GM23338 (cell line): ENCODE data around the gene IL1R1. TPM values are rescaled to one million over a fixed set of nuclear protein-coding genes. Genes with fewer than 3 reads are reported as not detected.

Experiments used
- ATAC-seq: fragments of 200-7000 bp; cut with Tn5 transposase; 3 replicates; pipeline ENCODE4 v1.9.1; 2020
- DNase-seq: peaks from one replicate; pipeline ENCODE4 v3.0.0-alpha.2; 2015; ENCODE audit warnings: low spot score
- H2AFZ ChIP-seq: fragments of 200-600 bp; sonication (generic); 2 replicates; pipeline ENCODE4 v1.8.0; 2016; ENCODE audit warnings: antibody characterized with exemption, mild to moderate bottlenecking, moderate library complexity
- H3F3A ChIP-seq: fragments of 200-600 bp; sonication (generic); replicated peaks from 2 replicates; pipeline ENCODE4 v1.8.0; 2017; ENCODE audit warnings: antibody characterized with exemption, mixed run types, low read depth
- H3K27ac ChIP-seq: fragments of 200-600 bp; sonication (generic); 2 replicates; pipeline ENCODE4 v1.6.1; 2016; ENCODE audit warnings: low read depth
- H3K27me3 ChIP-seq: fragments of 200-600 bp; sonication (generic); 2 replicates; pipeline ENCODE4 v1.8.0; 2016; ENCODE audit warnings: mild to moderate bottlenecking, mixed run types, moderate library complexity; ENCODE audit not compliant: insufficient read depth
- H3K36me3 ChIP-seq: fragments of 200-600 bp; sonication (generic); 2 replicates; pipeline ENCODE4 v1.8.0; 2016; ENCODE audit warnings: mild to moderate bottlenecking; ENCODE audit not compliant: insufficient read depth
- H3K4me1 ChIP-seq: fragments of 200-600 bp; sonication (generic); 2 replicates; pipeline ENCODE4 v1.8.0; 2016; ENCODE audit warnings: mild to moderate bottlenecking, moderate library complexity; ENCODE audit not compliant: insufficient read depth
- H3K4me2 ChIP-seq: fragments of 200-600 bp; sonication (generic); 2 replicates; pipeline ENCODE4 v1.7.1; 2017; ENCODE audit warnings: mixed run types
- H3K4me3 ChIP-seq: fragments of 200-600 bp; sonication (generic); 2 replicates; pipeline ENCODE4 v1.6.1; 2016; ENCODE audit warnings: mixed run types
- H3K79me2 ChIP-seq: fragments of 200-600 bp; sonication (generic); replicated peaks from 2 replicates; pipeline ENCODE4 v1.8.0; 2017; ENCODE audit warnings: mild to moderate bottlenecking; ENCODE audit not compliant: insufficient read depth
- H3K9me2 ChIP-seq: fragments of 200-600 bp; sonication (generic); 2 replicates; pipeline ENCODE4 v1.8.0; 2017; ENCODE audit not compliant: insufficient read depth
- H4K20me1 ChIP-seq: fragments of 200-600 bp; sonication (generic); replicated peaks from 2 replicates; pipeline ENCODE4 v1.8.0; 2017; ENCODE audit warnings: mild to moderate bottlenecking; ENCODE audit not compliant: insufficient read depth
- H3K27ac Mint-ChIP-seq: 2 replicates; pipeline ENCODE4 v1.8.0; 2020; ENCODE audit warnings: inconsistent platforms, mild to moderate bottlenecking, moderate library complexity, mixed read lengths
- H3K27me3 Mint-ChIP-seq: 3 replicates; pipeline ENCODE4 v1.8.0; 2022; ENCODE audit warnings: low read depth, mild to moderate bottlenecking, moderate library complexity, mixed read lengths, inconsistent platforms; ENCODE audit not compliant: insufficient read depth, poor library complexity
- H3K36me3 Mint-ChIP-seq: 3 replicates; pipeline ENCODE4 v1.8.0; 2021; ENCODE audit warnings: low read depth, mild to moderate bottlenecking, inconsistent platforms, moderate library complexity, mixed read lengths
- H3K4me1 Mint-ChIP-seq: 3 replicates; pipeline ENCODE4 v1.8.0; 2020; ENCODE audit warnings: mild to moderate bottlenecking, inconsistent platforms, mixed read lengths
- H3K4me3 Mint-ChIP-seq: 3 replicates; pipeline ENCODE4 v1.8.0; 2021; ENCODE audit warnings: moderate library complexity, mild to moderate bottlenecking, inconsistent platforms, mixed read lengths
- H3K9me3 Mint-ChIP-seq: 3 replicates; pipeline ENCODE4 v1.8.0; 2020; ENCODE audit warnings: moderate library complexity, mild to moderate bottlenecking, inconsistent platforms, mixed read lengths
- CTCF ChIP-seq, 2 experiments: fragments of 200-600 bp in 1 of 2; sonication (generic) in 1 of 2; conservative IDR thresholded peaks; 2 replicates each; pipeline versions ENCODE4 v1.5.1 to v1.6.1; 2016 to 2017; ENCODE audit warnings: antibody characterized with exemption in 2 of 2, low read depth in 2 of 2, mild to moderate bottlenecking in 2 of 2, moderate library complexity in 1 of 2
- EZH2phosphoT487 ChIP-seq: fragments of 200-600 bp; sonication (generic); IDR thresholded peaks from one replicate; pipeline ENCODE4 v1.8.1; 2018; ENCODE audit warnings: antibody characterized with exemption; ENCODE audit not compliant: unreplicated experiment
- JUNB ChIP-seq: IDR thresholded peaks from one replicate; pipeline ENCODE4 v1.6.1; 2016; ENCODE audit warnings: antibody characterized with exemption; ENCODE audit not compliant: unreplicated experiment
- NANOG ChIP-seq: IDR thresholded peaks from 2 replicates; pipeline ENCODE4 v1.6.1; 2016; ENCODE audit warnings: antibody characterized with exemption, borderline replicate concordance
- POLR2AphosphoS5 ChIP-seq: IDR thresholded peaks from 2 replicates; pipeline ENCODE4 v1.6.1; 2016; ENCODE audit warnings: antibody characterized with exemption, low read depth
- REST ChIP-seq: IDR thresholded peaks from one replicate; pipeline ENCODE4 v1.6.1; 2018; ENCODE audit warnings: antibody characterized with exemption; ENCODE audit not compliant: unreplicated experiment
- STAT1 ChIP-seq: IDR thresholded peaks from one replicate; pipeline ENCODE4 v1.6.1; 2016; ENCODE audit warnings: antibody characterized with exemption; ENCODE audit not compliant: unreplicated experiment
- ZNF114 ChIP-seq: fragments of 250-450 bp; sonication (Bioruptor Pico); IDR thresholded peaks from 2 replicates; pipeline ENCODE4 v1.5.0; 2020; ENCODE audit warnings: mild to moderate bottlenecking, moderate library complexity
- ZNF331 ChIP-seq: fragments of 250-450 bp; sonication (Bioruptor Pico); IDR thresholded peaks from 2 replicates; pipeline ENCODE4 v1.5.0; 2020; ENCODE audit warnings: low read depth, mild to moderate bottlenecking, moderate library complexity
- polyA plus RNA-seq: library from polyadenylated mRNA; unstranded; fragments of >200 nt; fragmentation: Nextera tagmentation; extraction: Ambion mirVana; gene quantifications from 2 replicates; pipeline ENCODE4 v1.2.1, GENCODE V29; 2016
- total RNA-seq: library from RNA; depleted of rRNA; stranded (reverse); fragments of >200 nt; shearing (Covaris generic); gene quantifications from 2 replicates; pipeline ENCODE4 v1.2.3, GENCODE V29; 2014

IL1R1 gene
- total and polyA plus RNA-seq, 2 experiments from 2014 or later: 0.17 TPM; not detected in 1

GRCh38 chr2:102130647-102130991 lies 11.9 kb upstream of the IL1R1 start (continued):
- TF ChIP-seq CTCF (conservative IDR thresholded peaks at IDR 0.05; ENCODE audit: low read depth in 2 of 2) (no peak), STAT1 (no peak), EZH2phosphoT487 (no peak), POLR2AphosphoS5 (no peak), REST (no peak), ZNF114 (no peak), ZNF331 (no peak), NANOG (no peak), JUNB (no peak)

- H3K4me1 ChIP-seq: no peaks in the 10 kb centered on the region
- H3F3A ChIP-seq: no peaks in the 10 kb centered on the region
- DNase-seq: no peak
- no peaks in the 10 kb centered on the region; the same call in 1 of the 2 replicates for H3K9me2 ChIP-seq
- Mint-ChIP-seq H3K27me3 (no peaks in the 10 kb centered on the region), H3K4me3 (no peak overlapping the region), H3K4me1 (no peaks in the 10 kb centered on the region), H3K36me3 (no peaks in the 10 kb centered on the region), H3K27ac (no peak overlapping the region), H3K9me3 (no peaks in the 10 kb centered on the region)
- H3K4me2 ChIP-seq: no peak overlapping the region
- no peak overlapping the region for H3K4me3 ChIP-seq
- H3K79me2 ChIP-seq: no peaks in the 10 kb centered on the region
- H3K27ac ChIP-seq: no peak overlapping the region
- H3K36me3 ChIP-seq: no peaks in the 10 kb centered on the region
- no peak for TF ChIP-seq EZH2phosphoT487
- no peak for TF ChIP-seq ZNF331
- no peak for TF ChIP-seq ZNF114
- H3K27me3 ChIP-seq: no peaks in the 10 kb centered on the region
- no peaks in the 10 kb centered on the region for H4K20me1 ChIP-seq
- ATAC-seq: no peak
- no peak overlapping the region for H2AFZ ChIP-seq
These were observed 11.0 kb upstream of the IL1R1 start for GRCh38 chr2:102131564-102131963.

GRCh38 chr2:102137138-102137537 lies 5.4 kb upstream of the IL1R1 start:
- ATAC-seq: no peak
- H3K27me3 Mint-ChIP-seq: peaks cover 19% of the 10 kb centered on the region
- Histone ChIP-seq H3K27me3 (peaks cover 22% of the 10 kb centered on the region), H3K36me3 (no peaks in the 10 kb centered on the region), H3K4me2 (no peak overlapping the region), H4K20me1 (no peaks in the 10 kb centered on the region), H3K9me2 (peaks cover 4% of the 10 kb centered on the region; the same call in 1 of the 2 replicates), H3F3A (no peaks in the 10 kb centered on the region), H2AFZ (no peak overlapping the region), H3K79me2 (no peaks in the 10 kb centered on the region), H3K27ac (no peak overlapping the region), H3K4me3 (no peak overlapping the region), H3K4me1 (no peaks in the 10 kb centered on the region; the same call in 1 of the 2 replicates)
- peaks cover 11% of the 10 kb centered on the region; the same call in 2 of the 3 replicates for H3K4me1 Mint-ChIP-seq
- DNase-seq: no peak
- H3K4me3 Mint-ChIP-seq: no peak overlapping the region
- H3K36me3 Mint-ChIP-seq: no peaks in the 10 kb centered on the region
- no peaks in the 10 kb centered on the region for H3K9me3 Mint-ChIP-seq
- H3K27ac Mint-ChIP-seq: no peak overlapping the region
- TF ChIP-seq JUNB: no peak
- TF ChIP-seq NANOG: no peak
- no peak for TF ChIP-seq STAT1
- no peak for TF ChIP-seq ZNF114
